OCI-LY1 (cell line): ENCODE data around the gene UBE2D1.
A peak's percentile ranks its signal among the peaks of the same experiment; 100 is the strongest.

Experiments used
- H2AFZ ChIP-seq: fragments of 200-600 bp; sonication (generic), shearing (Covaris generic); 2 replicates; pipeline ENCODE4 v1.6.0; 2014; ENCODE audit warnings: antibody characterized with exemption, mild to moderate bottlenecking, low read length
- H3F3A ChIP-seq: fragments of 200-600 bp; sonication (generic), shearing (Covaris generic); 2 replicates; pipeline ENCODE4 v1.6.0; 2014; ENCODE audit warnings: mild to moderate bottlenecking, antibody characterized with exemption, low read length, moderate library complexity; ENCODE audit not compliant: insufficient read depth
- H3K27ac ChIP-seq: fragments of 200-600 bp; sonication (generic); 2 replicates; pipeline ENCODE4 v1.5.1; 2014; ENCODE audit warnings: low read length, mixed run types, mild to moderate bottlenecking, low read depth; ENCODE audit not compliant: poor library complexity, severe bottlenecking
- H3K27me3 ChIP-seq: fragments of 200-600 bp; sonication (generic); 2 replicates; pipeline ENCODE4 v1.6.0; 2014; ENCODE audit warnings: antibody characterized with exemption, mild to moderate bottlenecking, low read length, moderate library complexity; ENCODE audit not compliant: insufficient read depth
- H3K36me3 ChIP-seq: fragments of 200-600 bp; sonication (generic); 2 replicates; pipeline ENCODE4 v1.6.1; 2014; ENCODE audit warnings: mild to moderate bottlenecking, antibody characterized with exemption, low read length, moderate library complexity, mixed read lengths; ENCODE audit not compliant: insufficient read depth
- H3K4me1 ChIP-seq: fragments of 200-600 bp; sonication (generic); 2 replicates; pipeline ENCODE4 v1.5.1; 2014; ENCODE audit warnings: mild to moderate bottlenecking, low read length, moderate library complexity; ENCODE audit not compliant: insufficient read depth, severe bottlenecking
- H3K4me2 ChIP-seq: fragments of 200-600 bp; sonication (generic), shearing (Covaris generic); 2 replicates; pipeline ENCODE4 v1.6.1; 2014; ENCODE audit warnings: low read length
- H3K4me3 ChIP-seq: fragments of 200-600 bp; sonication (generic); 2 replicates; pipeline ENCODE4 v1.5.1; 2014; ENCODE audit warnings: low read length, low read depth, mild to moderate bottlenecking, mixed read lengths; ENCODE audit not compliant: poor library complexity, severe bottlenecking
- H3K79me2 ChIP-seq: fragments of 200-600 bp; shearing (Covaris generic); 2 replicates; pipeline ENCODE4 v1.6.1; 2016; ENCODE audit warnings: mixed run types, low read length, mixed read lengths; ENCODE audit not compliant: insufficient read depth
- H3K9ac ChIP-seq: fragments of 200-600 bp; sonication (generic), shearing (Covaris generic); 2 replicates; pipeline ENCODE4 v1.6.1; 2014; ENCODE audit warnings: mild to moderate bottlenecking, low read length, mixed read lengths
- H3K9me2 ChIP-seq: fragments of 200-600 bp; sonication (generic), shearing (Covaris generic); 2 replicates; pipeline ENCODE4 v1.6.1; 2014; ENCODE audit warnings: low read depth, mild to moderate bottlenecking, low read length, mixed read lengths
- H3K9me3 ChIP-seq: fragments of 200-600 bp; shearing (Covaris generic); 2 replicates; pipeline ENCODE4 v1.6.1; 2014; ENCODE audit warnings: low read length, mixed read lengths
- H4K20me1 ChIP-seq: fragments of 200-600 bp; sonication (generic), shearing (Covaris generic); 2 replicates; pipeline ENCODE4 v1.6.0; 2016; ENCODE audit warnings: mild to moderate bottlenecking, low read length; ENCODE audit not compliant: insufficient read depth
- CTCF ChIP-seq: fragments of 200-600 bp; sonication (generic), shearing (Covaris generic); IDR thresholded peaks from 2 replicates; pipeline ENCODE4 v1.5.1; 2017; ENCODE audit warnings: mild to moderate bottlenecking, antibody characterized with exemption, low read length, moderate library complexity, mixed read lengths
- EZH2 ChIP-seq: fragments of 200-600 bp; sonication (generic), shearing (Covaris generic); IDR thresholded peaks from 2 replicates; pipeline ENCODE4 v1.8.0; 2017; ENCODE audit warnings: borderline replicate concordance, mixed run types, mild to moderate bottlenecking, antibody characterized with exemption, low read length, moderate library complexity, mixed read lengths

UBE2D1 gene

DNA sequence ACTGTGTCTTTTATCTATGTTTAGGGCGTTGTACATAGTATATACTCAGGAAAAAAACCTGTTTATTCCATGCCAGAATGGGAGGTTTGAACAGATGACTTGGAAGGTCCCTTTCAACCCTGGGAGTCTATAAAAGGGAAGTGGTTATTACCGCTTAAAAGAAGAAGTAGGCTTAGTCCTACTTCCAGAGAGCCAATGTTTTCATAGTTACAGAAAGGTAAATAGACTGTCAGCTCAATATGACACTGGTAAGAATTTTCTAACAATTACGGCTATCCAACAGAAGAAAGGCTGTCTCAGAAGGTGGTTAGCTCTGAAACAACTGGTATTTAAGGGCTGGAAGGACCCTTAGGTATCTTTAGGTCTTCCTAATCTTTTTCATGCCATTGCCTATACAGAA lies 49.3 kb downstream of the UBE2D1 start:
- H3K27ac ChIP-seq, result peak overlapping the region; percentile 26
- no peak for TF ChIP-seq EZH2
- H3K36me3 ChIP-seq, result peaks cover 27% of the 10 kb centered on the region
- no peaks in the 10 kb centered on the region for H3K27me3 ChIP-seq
- H3K79me2 ChIP-seq, result peaks cover 21% of the 10 kb centered on the region
- H3F3A ChIP-seq, result no peaks in the 10 kb centered on the region
- H3K4me1 ChIP-seq, result peaks cover 28% of the 10 kb centered on the region
- H3K9me3 ChIP-seq, result no peaks in the 10 kb centered on the region
- H3K9me2 ChIP-seq, result no peaks in the 10 kb centered on the region
- peak overlapping the region; percentile 79 for H3K9ac ChIP-seq
- H2AFZ ChIP-seq, result peak overlapping the region; percentile 71
- H3K4me3 ChIP-seq, result peak overlapping the region; percentile 86
- H3K4me2 ChIP-seq, result peak overlapping the region; percentile 86
- no peaks in the 10 kb centered on the region for H4K20me1 ChIP-seq

- H3K27me3 ChIP-seq, result no peaks in the 10 kb centered on the region
- no peak for TF ChIP-seq CTCF
- TF ChIP-seq EZH2, result no peak
- peaks cover 28% of the 10 kb centered on the region for H3K4me1 ChIP-seq
- H3K4me3 ChIP-seq, result peak overlapping the region; percentile 86
- H3K79me2 ChIP-seq, result peaks cover 21% of the 10 kb centered on the region
- no peaks in the 10 kb centered on the region for H3F3A ChIP-seq
- H3K9me3 ChIP-seq, result no peaks in the 10 kb centered on the region
- H4K20me1 ChIP-seq, result no peaks in the 10 kb centered on the region
- peak overlapping the region; percentile 79 for H3K9ac ChIP-seq
- peak overlapping the region; percentile 86 for H3K4me2 ChIP-seq
- H3K36me3 ChIP-seq, result peaks cover 31% of the 10 kb centered on the region
- H3K27ac ChIP-seq, result peak overlapping the region; percentile 26
- H3K9me2 ChIP-seq, result no peaks in the 10 kb centered on the region
- peak overlapping the region; percentile 71 for H2AFZ ChIP-seq
These were observed 49.8 kb downstream of the UBE2D1 start for GRCh38 chr10:58384544-58384998.

DNA sequence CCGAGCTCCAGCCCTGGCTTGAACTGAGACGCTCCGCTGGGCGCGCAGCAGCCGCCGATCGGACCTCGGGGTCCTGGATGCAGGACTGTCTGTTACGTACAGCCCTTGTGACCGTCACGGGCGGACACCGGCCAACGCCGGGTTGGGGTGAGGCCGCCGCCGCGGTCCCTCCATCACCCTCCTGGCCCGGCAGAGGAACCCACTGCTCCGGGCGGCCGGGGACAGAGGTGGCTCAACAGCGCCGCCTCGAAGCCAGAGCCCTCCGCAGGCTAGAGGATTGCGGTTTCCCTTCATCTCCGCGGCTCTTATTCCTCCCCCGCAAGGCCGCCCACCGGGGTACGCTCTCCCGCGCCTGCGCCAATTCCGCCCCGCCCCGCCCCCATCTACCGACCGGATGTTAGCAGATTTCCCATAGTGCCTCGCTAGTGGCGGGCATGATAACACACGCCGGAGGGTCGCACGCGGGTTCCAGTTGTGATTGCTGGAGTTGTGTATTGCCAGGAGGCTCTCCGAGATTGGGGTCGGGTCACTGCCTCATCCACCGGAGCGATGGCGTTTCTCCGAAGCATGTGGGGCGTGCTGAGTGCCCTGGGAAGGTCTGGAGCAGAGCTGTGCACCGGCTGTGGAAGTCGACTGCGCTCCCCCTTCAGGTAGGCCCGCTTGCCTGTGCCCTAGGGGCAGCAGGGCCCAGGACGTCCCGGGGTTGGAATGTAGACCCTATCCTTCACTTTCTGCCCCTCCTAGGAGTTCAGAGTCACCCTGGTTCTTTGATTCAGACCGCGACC lies 50.4 kb downstream of the UBE2D1 start, which contains the start of gene TFAM:
Gene TFAM (plus strand): TSS at position 412 of the 785 bp plus-strand sequence. CDS start 138 bp downstream, at position 550.
- Histone ChIP-seq H4K20me1 (no peaks in the 10 kb centered on the region), H3K27ac (peak within 1 kb of the TSS; percentile 30), H3K36me3 (peaks cover 38% of the 10 kb centered on the region), H2AFZ (peak within 1 kb of the TSS; percentile 71), H3K9ac (peak within 1 kb of the TSS; percentile 91), H3F3A (no peaks in the 10 kb centered on the region), H3K27me3 (no peaks in the 10 kb centered on the region), H3K4me1 (peaks cover 28% of the 10 kb centered on the region), H3K79me2 (peaks cover 21% of the 10 kb centered on the region), H3K9me3 (no peaks in the 10 kb centered on the region), H3K4me2 (peak within 1 kb of the TSS; percentile 86), H3K4me3 (peak within 1 kb of the TSS; percentile 86), H3K9me2 (no peaks in the 10 kb centered on the region)
- no peak for TF ChIP-seq EZH2
- TF ChIP-seq CTCF, result peak; percentile 56

GRCh38 chr10:58385784-58386112 lies 50.9 kb downstream of the UBE2D1 start:
- no peaks in the 10 kb centered on the region for H3K9me2 ChIP-seq
- H4K20me1 ChIP-seq, result no peaks in the 10 kb centered on the region
- H2AFZ ChIP-seq, result no peak overlapping the region
- no peaks in the 10 kb centered on the region for H3F3A ChIP-seq
- H3K79me2 ChIP-seq, result peaks cover 21% of the 10 kb centered on the region
- H3K36me3 ChIP-seq, result peaks cover 43% of the 10 kb centered on the region
- H3K27ac ChIP-seq, result peak overlapping the region; percentile 30
- H3K4me1 ChIP-seq, result peaks cover 28% of the 10 kb centered on the region
- no peaks in the 10 kb centered on the region for H3K27me3 ChIP-seq
- H3K9ac ChIP-seq, result peak overlapping the region; percentile 91
- H3K9me3 ChIP-seq, result no peaks in the 10 kb centered on the region
- H3K4me2 ChIP-seq, result peak overlapping the region; percentile 86
- H3K4me3 ChIP-seq, result peak overlapping the region; percentile 86
- TF ChIP-seq CTCF (no peak), EZH2 (no peak)
